Measurements from ENCODE around the gene GCC2. TPM values are rescaled to one million over a fixed set of nuclear protein-coding genes. Genes with fewer than 3 reads are reported as not detected.
A peak's percentile ranks its signal among the peaks of the same experiment; 100 is the strongest.

GCC2 gene
- total RNA-seq, 4 donors from 2014 or later: 36.6 to 57.7 (median 43.0) TPM

GRCh38 chr2:108536133-108536780 is 87.3 kb downstream of the GCC2 start:
- H3K9me3 ChIP-seq: no peaks in the 10 kb centered on the region
- peak overlapping the region in 1 of 4 donors; percentile 15 for H3K27ac ChIP-seq
- no peak for TF ChIP-seq POLR2A (IDR thresholded peaks at IDR 0.05)
- TF ChIP-seq CTCF (IDR thresholded peaks at IDR 0.05): no peak
- TF ChIP-seq EP300 (IDR thresholded peaks at IDR 0.05): no peak
- 95 to 96% methylated on average over 7 of the region's 7 CpGs for WGBS, 2 donors
- peaks cover 0 to 47% (median 15%) of the 10 kb centered on the region in 4 donors for H3K4me1 ChIP-seq
- DNase-seq (ENCODE audit: low spot score in 2 of 2): no peak
- H3K27me3 ChIP-seq: peaks cover 0 to 2% of the 10 kb centered on the region in 2 donors
- H3K4me3 ChIP-seq: no peak overlapping the region
- no peaks in the 10 kb centered on the region for H3K36me3 ChIP-seq

GRCh38 chr2:108536911-108537310 is 87.9 kb downstream of the GCC2 start:
- H3K4me3 ChIP-seq: no peak overlapping the region

GRCh38 chr2:108538000-108538625 is 89.1 kb downstream of the GCC2 start:
- WGBS, 2 donors: 66 to 70% methylated on average over 5 of the region's 5 CpGs
- Histone ChIP-seq H3K27me3 (peaks cover 0 to 2% of the 10 kb centered on the region in 2 donors), H3K4me1 (peaks cover 0 to 56% (median 19%) of the 10 kb centered on the region in 4 donors), H3K4me3 (no peak overlapping the region), H3K36me3 (no peaks in the 10 kb centered on the region), H3K27ac (no peak overlapping the region), H3K9me3 (no peaks in the 10 kb centered on the region)
- DNase-seq (ENCODE audit: low spot score in 2 of 2): no peak
- no peak for TF ChIP-seq EP300 (IDR thresholded peaks at IDR 0.05)
- no peak for TF ChIP-seq CTCF (IDR thresholded peaks at IDR 0.05)
- no peak for TF ChIP-seq POLR2A (IDR thresholded peaks at IDR 0.05)

More at GRCh38 chr2:108536911-108537310, 87.9 kb downstream of the GCC2 start:
- Histone ChIP-seq H3K27ac (peak overlapping the region in 1 of 4 donors; percentile 15), H3K36me3 (no peaks in the 10 kb centered on the region), H3K27me3 (peaks cover 0 to 2% of the 10 kb centered on the region in 2 donors), H3K9me3 (no peaks in the 10 kb centered on the region), H3K4me1 (peaks cover 0 to 53% (median 18%) of the 10 kb centered on the region in 4 donors)
- 91 to 93% methylated on average over 5 of the region's 5 CpGs for WGBS, 2 donors
- TF ChIP-seq EP300 (IDR thresholded peaks at IDR 0.05) (no peak), POLR2A (IDR thresholded peaks at IDR 0.05) (no peak), CTCF (IDR thresholded peaks at IDR 0.05) (no peak)
- no peak for DNase-seq (ENCODE audit: low spot score in 2 of 2)

GRCh38 chr2:108541451-108541850 is 92.4 kb downstream of the GCC2 start:
- Histone ChIP-seq H3K27ac (peak overlapping the region in 2 of 4 donors; percentile 38 to 58), H3K36me3 (no peaks in the 10 kb centered on the region), H3K4me1 (peaks cover 0 to 40% (median 12%) of the 10 kb centered on the region in 4 donors), H3K4me3 (no peak overlapping the region), H3K27me3 (no peaks in the 10 kb centered on the region), H3K9me3 (no peaks in the 10 kb centered on the region)
- TF ChIP-seq EP300 (IDR thresholded peaks at IDR 0.05): no peak
- TF ChIP-seq POLR2A (IDR thresholded peaks at IDR 0.05): no peak
- TF ChIP-seq CTCF (IDR thresholded peaks at IDR 0.05): no peak
- 48 to 67% methylated on average over 4 of the region's 4 CpGs for WGBS, 2 donors
- no peak for DNase-seq (ENCODE audit: low spot score in 2 of 2)

GRCh38 chr2:108542071-108542470 is 93.1 kb downstream of the GCC2 start:
- DNase-seq (ENCODE audit: low spot score in 2 of 2): no peak
- TF ChIP-seq EP300 (IDR thresholded peaks at IDR 0.05) (no peak), CTCF (IDR thresholded peaks at IDR 0.05) (no peak), POLR2A (IDR thresholded peaks at IDR 0.05) (no peak)
- Histone ChIP-seq H3K4me1 (peaks cover 0 to 36% (median 9%) of the 10 kb centered on the region in 4 donors), H3K27ac (peak overlapping the region in 2 of 4 donors; percentile 38 to 58), H3K4me3 (no peak overlapping the region), H3K9me3 (no peaks in the 10 kb centered on the region), H3K36me3 (no peaks in the 10 kb centered on the region), H3K27me3 (no peaks in the 10 kb centered on the region)
- whole genome bisulfite sequencing, 2 donors: 34 to 41% methylated on average over 4 of the region's 4 CpGs

Data from tibial nerve (tissue), 4 donors.